Stimulated activated CD8-positive, alpha-beta memory T cell treated with anti-CD3 and anti-CD28 coated beads, Interleukin-4, amount 100 ng/mL, for 4 hours (primary cell): ENCODE data around the gene FKBP3.
"Not testable (repeated sequence)": the region's sequence is repeated elsewhere in the genome, so short reads cannot be mapped to it uniquely, and the experiment has no call there.

Source experiments
- DNase-seq, 2 donors: peaks; one replicate each; pipeline ENCODE4 v3.0.0-alpha.2; 2020; ENCODE audit warnings: low read depth in 2 of 2, low spot score in 1 of 2

The FKBP3 gene

GRCh38 chr14:45134051-45134958 is at the start of gene FKBP3:
TSS of gene FKBP3 (minus strand) at chr14:45134481. CDS start at chr14:45134456, 25 bp downstream.
- peak; percentile 88 to 90 for DNase-seq

- no peak for DNase-seq
Observed at GRCh38 chr14:45181806-45182205, 47.5 kb upstream of the FKBP3 start.

- no peak for DNase-seq
Observed at GRCh38 chr14:45181329-45181728, 47.0 kb upstream of the FKBP3 start.

GRCh38 chr14:45177076-45177475 is 42.8 kb upstream of the FKBP3 start:
- no peak for DNase-seq

GRCh38 chr14:45169906-45170305 is 35.6 kb upstream of the FKBP3 start:
- DNase-seq: no peak

- DNase-seq: no peak
Observed at GRCh38 chr14:45156067-45156466, 21.8 kb upstream of the FKBP3 start.

- no peak for DNase-seq
Observed at GRCh38 chr14:45150386-45150890, 16.2 kb upstream of the FKBP3 start.

GRCh38 chr14:45149602-45150001 is 15.3 kb upstream of the FKBP3 start:
- DNase-seq: no peak

GRCh38 chr14:45145214-45145613 is 10.9 kb upstream of the FKBP3 start:
- DNase-seq: no peak

- no peak for DNase-seq
Observed at GRCh38 chr14:45144658-45145057, 10.4 kb upstream of the FKBP3 start.

- not testable (repeated sequence) for DNase-seq
Observed at GRCh38 chr14:45142083-45142482, 7.8 kb upstream of the FKBP3 start.

- DNase-seq: no peak
Observed at GRCh38 chr14:45140661-45141187, 6.4 kb upstream of the FKBP3 start.

GRCh38 chr14:45136399-45136798 is 2.1 kb upstream of the FKBP3 start:
- no peak for DNase-seq

GRCh38 chr14:45135659-45136395 is 1.5 kb upstream of the FKBP3 start, which contains the start of gene FANCM:
TSS of gene FANCM (plus strand) at chr14:45135930. CDS start at chr14:45136032, 102 bp downstream.
- DNase-seq: peak; percentile 68 to 81

- DNase-seq: no peak
Observed at GRCh38 chr14:45135156-45135555, 875 bp upstream of the FKBP3 start.

GRCh38 chr14:45133683-45134050 is 614 bp downstream of the FKBP3 start:
- no peak for DNase-seq

GRCh38 chr14:45128963-45129629 is 5.2 kb downstream of the FKBP3 start:
- no peak for DNase-seq

GRCh38 chr14:45125754-45126153 is 8.5 kb downstream of the FKBP3 start:
- DNase-seq: no peak

GRCh38 chr14:45123271-45123670 is 11.0 kb downstream of the FKBP3 start:
- no peak for DNase-seq

GRCh38 chr14:45120096-45120495 is 14.2 kb downstream of the FKBP3 start:
- DNase-seq: no peak

- DNase-seq: no peak
Observed at GRCh38 chr14:45118594-45118993, 15.7 kb downstream of the FKBP3 start.
